Measurements from ENCODE around the gene SDC3. TPM values are rescaled to one million over a fixed set of nuclear protein-coding genes. Genes with fewer than 3 reads are reported as not detected.

The SDC3 gene
- total and polyA plus RNA-seq, 5 donors from 2014 or later: 0.12 TPM; not detected in 4

DNA sequence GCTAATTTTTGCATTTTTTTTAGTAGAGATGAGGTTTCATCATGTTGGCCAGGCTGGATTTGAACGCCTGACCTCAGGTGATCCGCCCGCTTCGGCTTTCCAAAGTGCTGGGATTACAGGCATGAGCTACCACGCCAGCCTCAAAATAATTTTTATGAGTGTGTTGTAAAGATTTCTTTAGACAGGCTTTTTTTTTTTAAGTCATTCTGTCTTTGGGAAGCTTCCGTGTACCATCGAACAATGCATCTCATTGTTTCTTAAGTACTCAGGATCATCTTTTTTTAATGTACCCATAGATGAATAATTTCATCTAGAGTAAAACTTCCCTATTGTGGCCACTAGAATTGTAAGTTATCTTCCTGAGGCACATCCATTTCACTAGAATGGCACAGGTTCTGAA lies 19.6 kb upstream of the SDC3 start:
- Mint-ChIP-seq H3K27ac (no peak overlapping the region), H3K27me3 (peaks cover 8% of the 10 kb centered on the region), H3K9me3 (peaks cover 0 to 2% (median 0%) of the 10 kb centered on the region in 7 donors), H3K36me3 (peaks cover 6% of the 10 kb centered on the region), H3K4me3 (no peak overlapping the region), H3K4me1 (peaks cover 0 to 4% (median 2%) of the 10 kb centered on the region in 4 donors)
- DNase-seq: no peak
- no peak overlapping the region for H3K27ac ChIP-seq (ENCODE audit: insufficient read depth, low read length, poor library complexity, severe bottlenecking)
- ATAC-seq (ENCODE audit: low read depth in 2 of 2): no peak
- no peaks in the 10 kb centered on the region for H3K9me3 ChIP-seq (ENCODE audit: control insufficient read depth in 2 of 2, low read length in 2 of 2)
- H3K36me3 ChIP-seq (ENCODE audit: control insufficient read depth, insufficient read depth, low read length): peaks cover 10% of the 10 kb centered on the region
- H3K4me1 ChIP-seq (ENCODE audit: control insufficient read depth, insufficient read depth, low read length, poor library complexity, severe bottlenecking): no peaks in the 10 kb centered on the region
- no peak overlapping the region for H3K4me3 ChIP-seq (ENCODE audit: low read depth, low read length)
- no peaks in the 10 kb centered on the region for H3K27me3 ChIP-seq (ENCODE audit: control insufficient read depth, insufficient read depth, low read length)

DNA sequence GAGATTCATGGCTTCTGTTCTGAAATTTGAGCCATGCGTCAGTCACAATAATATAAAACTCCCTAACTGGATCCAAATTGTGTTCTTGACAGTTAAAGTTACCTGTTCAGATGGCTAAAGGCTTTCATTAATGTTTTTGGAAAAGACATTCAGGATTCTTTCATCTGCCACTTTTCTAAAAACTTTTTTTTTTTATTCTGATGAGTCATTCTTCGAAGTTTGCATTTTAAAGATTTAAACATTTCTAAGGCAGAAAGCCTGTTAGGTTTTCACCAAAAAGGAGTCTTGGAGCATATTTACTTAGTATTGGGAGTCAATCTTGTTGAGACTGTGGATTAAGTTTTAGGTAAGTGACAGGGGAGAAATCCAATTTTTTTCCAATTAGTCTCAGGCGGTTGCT lies 18.9 kb upstream of the SDC3 start:
- no peak overlapping the region for H3K4me3 ChIP-seq (ENCODE audit: low read depth, low read length)
- H3K27ac ChIP-seq (ENCODE audit: insufficient read depth, low read length, poor library complexity, severe bottlenecking): no peak overlapping the region
- Mint-ChIP-seq H3K4me3 (no peak overlapping the region), H3K27me3 (peaks cover 8% of the 10 kb centered on the region), H3K4me1 (peaks cover 0 to 4% (median 2%) of the 10 kb centered on the region in 4 donors), H3K9me3 (peaks cover 0 to 2% (median 0%) of the 10 kb centered on the region in 7 donors), H3K36me3 (no peaks in the 10 kb centered on the region), H3K27ac (peak overlapping the region in 1 of 3 donors; percentile 84)
- peaks cover 6% of the 10 kb centered on the region for H3K36me3 ChIP-seq (ENCODE audit: control insufficient read depth, insufficient read depth, low read length)
- H3K27me3 ChIP-seq (ENCODE audit: control insufficient read depth, insufficient read depth, low read length): no peaks in the 10 kb centered on the region
- H3K9me3 ChIP-seq (ENCODE audit: control insufficient read depth in 2 of 2, low read length in 2 of 2): no peaks in the 10 kb centered on the region
- no peak for DNase-seq
- H3K4me1 ChIP-seq (ENCODE audit: control insufficient read depth, insufficient read depth, low read length, poor library complexity, severe bottlenecking): no peaks in the 10 kb centered on the region
- ATAC-seq (ENCODE audit: low read depth in 2 of 2): no peak

GRCh38 chr1:30923597-30923996 lies 15.0 kb upstream of the SDC3 start:
- Mint-ChIP-seq H3K4me1 (peaks cover 0 to 4% (median 0%) of the 10 kb centered on the region in 4 donors), H3K36me3 (no peaks in the 10 kb centered on the region), H3K27me3 (peaks cover 18% of the 10 kb centered on the region), H3K27ac (peak overlapping the region in 1 of 3 donors; percentile 2), H3K9me3 (peaks cover 0 to 2% (median 0%) of the 10 kb centered on the region in 7 donors), H3K4me3 (no peak overlapping the region)
- DNase-seq (no peak), ATAC-seq (ENCODE audit: low read depth in 2 of 2) (no peak)
- Histone ChIP-seq H3K9me3 (ENCODE audit: control insufficient read depth in 2 of 2, low read length in 2 of 2) (no peaks in the 10 kb centered on the region), H3K27ac (ENCODE audit: insufficient read depth, low read length, poor library complexity, severe bottlenecking) (no peak overlapping the region), H3K4me1 (ENCODE audit: control insufficient read depth, insufficient read depth, low read length, poor library complexity, severe bottlenecking) (no peaks in the 10 kb centered on the region), H3K4me3 (ENCODE audit: low read depth, low read length) (no peak overlapping the region), H3K36me3 (ENCODE audit: control insufficient read depth, insufficient read depth, low read length) (no peaks in the 10 kb centered on the region), H3K27me3 (ENCODE audit: control insufficient read depth, insufficient read depth, low read length) (no peaks in the 10 kb centered on the region)

DNA sequence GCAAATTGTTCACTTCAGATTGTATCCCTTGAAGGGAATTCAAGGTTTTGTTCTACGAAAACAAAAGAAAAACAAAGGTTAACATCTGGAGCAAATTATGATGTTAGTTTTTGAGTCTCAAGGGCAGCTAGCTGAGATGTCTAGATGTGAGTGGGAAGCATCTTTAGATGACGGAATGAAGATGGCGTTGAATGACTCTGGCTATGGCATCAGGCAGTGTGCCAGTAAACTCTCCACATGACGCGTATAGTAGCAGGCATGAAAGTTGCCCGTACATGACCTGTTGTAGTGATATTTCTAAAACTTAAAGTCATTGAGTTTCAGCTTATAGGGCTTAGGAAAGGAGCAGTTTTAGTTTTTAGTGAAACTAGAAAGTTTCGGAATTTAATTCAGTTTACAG lies 12.3 kb upstream of the SDC3 start:
- H3K4me1 ChIP-seq (ENCODE audit: control insufficient read depth, insufficient read depth, low read length, poor library complexity, severe bottlenecking): no peaks in the 10 kb centered on the region
- no peak overlapping the region for H3K27ac Mint-ChIP-seq
- no peak overlapping the region for H3K4me3 ChIP-seq (ENCODE audit: low read depth, low read length)
- H3K27me3 Mint-ChIP-seq: peaks cover 18% of the 10 kb centered on the region
- no peaks in the 10 kb centered on the region for H3K27me3 ChIP-seq (ENCODE audit: control insufficient read depth, insufficient read depth, low read length)
- no peak for DNase-seq
- H3K27ac ChIP-seq (ENCODE audit: insufficient read depth, low read length, poor library complexity, severe bottlenecking): no peak overlapping the region
- ATAC-seq (ENCODE audit: low read depth in 2 of 2): no peak
- no peaks in the 10 kb centered on the region for H3K36me3 Mint-ChIP-seq
- H3K36me3 ChIP-seq (ENCODE audit: control insufficient read depth, insufficient read depth, low read length): no peaks in the 10 kb centered on the region
- no peak overlapping the region for H3K4me3 Mint-ChIP-seq
- no peaks in the 10 kb centered on the region for H3K9me3 ChIP-seq (ENCODE audit: control insufficient read depth in 2 of 2, low read length in 2 of 2)
- peaks cover 0 to 1% (median 0%) of the 10 kb centered on the region in 7 donors for H3K9me3 Mint-ChIP-seq
- no peaks in the 10 kb centered on the region for H3K4me1 Mint-ChIP-seq

DNA sequence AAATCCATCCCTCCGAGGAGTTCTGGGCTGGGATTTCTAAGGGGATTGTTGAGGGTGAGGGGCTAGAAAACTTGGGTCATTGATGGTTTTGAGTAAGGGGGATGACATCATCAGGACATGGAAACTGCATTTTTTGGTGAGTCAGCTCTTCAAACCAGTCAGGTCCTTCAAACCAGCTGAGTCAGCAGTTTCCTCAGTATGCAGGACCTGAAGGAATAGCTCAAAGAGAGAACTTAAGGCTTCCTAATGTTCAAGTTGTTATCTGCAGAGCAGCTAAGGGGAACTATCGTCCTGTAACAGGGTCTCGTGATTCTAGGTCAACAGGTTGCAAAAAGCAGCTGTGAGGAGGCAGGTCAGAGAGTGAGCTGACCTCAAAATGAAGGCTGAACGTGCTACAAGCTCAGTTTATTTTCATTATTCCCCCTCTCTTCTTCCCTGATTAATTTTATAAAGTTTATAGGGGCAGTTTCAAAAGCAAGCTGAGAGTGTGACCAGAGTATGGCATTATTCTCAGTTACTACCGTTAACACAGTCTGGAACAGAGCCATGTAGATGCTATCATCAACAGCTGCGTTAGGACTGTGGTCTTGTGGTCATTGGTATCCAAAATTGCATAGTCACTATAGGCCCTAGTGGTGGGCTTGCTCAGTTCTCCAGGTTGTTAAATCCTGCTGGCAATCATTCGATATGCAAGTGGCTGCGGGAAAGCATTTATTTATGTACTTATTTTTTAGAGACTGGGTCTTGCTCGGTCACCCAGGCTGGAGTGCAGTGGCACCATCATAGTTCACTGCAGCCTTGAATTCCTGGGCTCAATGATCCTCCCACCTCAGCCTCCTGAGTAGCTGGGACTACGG lies 10.7 kb upstream of the SDC3 start:
- Mint-ChIP-seq H3K4me1 (no peaks in the 10 kb centered on the region), H3K9me3 (peaks cover 0 to 1% (median 0%) of the 10 kb centered on the region in 7 donors), H3K36me3 (no peaks in the 10 kb centered on the region), H3K27ac (no peak overlapping the region), H3K27me3 (peaks cover 10% of the 10 kb centered on the region), H3K4me3 (no peak overlapping the region)
- Histone ChIP-seq H3K9me3 (ENCODE audit: control insufficient read depth in 2 of 2, low read length in 2 of 2) (no peaks in the 10 kb centered on the region), H3K4me1 (ENCODE audit: control insufficient read depth, insufficient read depth, low read length, poor library complexity, severe bottlenecking) (no peaks in the 10 kb centered on the region), H3K27ac (ENCODE audit: insufficient read depth, low read length, poor library complexity, severe bottlenecking) (no peak overlapping the region), H3K36me3 (ENCODE audit: control insufficient read depth, insufficient read depth, low read length) (no peaks in the 10 kb centered on the region), H3K27me3 (ENCODE audit: control insufficient read depth, insufficient read depth, low read length) (no peaks in the 10 kb centered on the region), H3K4me3 (ENCODE audit: low read depth, low read length) (no peak overlapping the region)
- DNase-seq: no peak
- ATAC-seq (ENCODE audit: low read depth in 2 of 2): no peak

DNA sequence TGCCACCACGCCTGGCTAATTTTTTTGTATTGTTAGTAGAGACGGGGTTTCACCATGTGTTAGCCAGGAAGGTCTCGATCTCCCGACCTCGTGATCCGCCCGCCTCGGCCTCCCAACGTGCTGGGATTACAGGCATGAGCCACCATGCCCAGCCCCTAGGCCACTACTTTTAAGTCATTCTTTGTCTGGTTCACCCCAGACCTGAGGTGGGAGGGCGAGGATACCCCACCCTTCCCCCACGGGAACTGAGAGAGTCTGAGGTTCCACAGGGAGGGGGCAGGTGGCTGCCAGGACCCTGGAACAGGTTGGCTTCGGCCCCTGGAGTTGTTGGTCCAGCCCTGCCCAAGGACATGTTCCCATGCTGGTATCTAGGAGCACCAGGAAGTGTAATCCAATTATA lies 7.7 kb upstream of the SDC3 start:
- no peaks in the 10 kb centered on the region for H3K27me3 ChIP-seq (ENCODE audit: control insufficient read depth, insufficient read depth, low read length)
- no peak overlapping the region for H3K4me3 ChIP-seq (ENCODE audit: low read depth, low read length)
- no peak overlapping the region for H3K4me3 Mint-ChIP-seq
- no peak for ATAC-seq (ENCODE audit: low read depth in 2 of 2)
- no peaks in the 10 kb centered on the region for H3K4me1 Mint-ChIP-seq
- no peaks in the 10 kb centered on the region for H3K36me3 Mint-ChIP-seq
- no peaks in the 10 kb centered on the region for H3K9me3 ChIP-seq (ENCODE audit: control insufficient read depth in 2 of 2, low read length in 2 of 2)
- no peak overlapping the region for H3K27ac ChIP-seq (ENCODE audit: insufficient read depth, low read length, poor library complexity, severe bottlenecking)
- H3K27me3 Mint-ChIP-seq: peaks cover 15% of the 10 kb centered on the region
- H3K9me3 Mint-ChIP-seq: peaks cover 0 to 1% (median 0%) of the 10 kb centered on the region in 7 donors
- no peaks in the 10 kb centered on the region for H3K4me1 ChIP-seq (ENCODE audit: control insufficient read depth, insufficient read depth, low read length, poor library complexity, severe bottlenecking)
- H3K36me3 ChIP-seq (ENCODE audit: control insufficient read depth, insufficient read depth, low read length): no peaks in the 10 kb centered on the region
- no peak for DNase-seq
- H3K27ac Mint-ChIP-seq: peak overlapping the region in 1 of 3 donors; percentile 32

- Histone ChIP-seq H3K4me3 (ENCODE audit: low read depth, low read length) (no peak overlapping the region), H3K27ac (ENCODE audit: insufficient read depth, low read length, poor library complexity, severe bottlenecking) (no peak overlapping the region), H3K36me3 (ENCODE audit: control insufficient read depth, insufficient read depth, low read length) (no peaks in the 10 kb centered on the region), H3K9me3 (ENCODE audit: control insufficient read depth in 2 of 2, low read length in 2 of 2) (no peaks in the 10 kb centered on the region), H3K27me3 (ENCODE audit: control insufficient read depth, insufficient read depth, low read length) (peaks cover under 1% of the 10 kb centered on the region), H3K4me1 (ENCODE audit: control insufficient read depth, insufficient read depth, low read length, poor library complexity, severe bottlenecking) (no peaks in the 10 kb centered on the region)
- peaks cover 0 to 3% (median 0%) of the 10 kb centered on the region in 4 donors for H3K4me1 Mint-ChIP-seq
- H3K36me3 Mint-ChIP-seq: no peaks in the 10 kb centered on the region
- peaks cover 0 to 1% (median 0%) of the 10 kb centered on the region in 7 donors for H3K9me3 Mint-ChIP-seq
- H3K4me3 Mint-ChIP-seq: no peak overlapping the region
- DNase-seq: no peak
- no peak for ATAC-seq (ENCODE audit: low read depth in 2 of 2)
- H3K27ac Mint-ChIP-seq: no peak overlapping the region
- H3K27me3 Mint-ChIP-seq: peaks cover 15% of the 10 kb centered on the region
Measured at GRCh38 chr1:30915491-30916230, 7.1 kb upstream of the SDC3 start.

Measured in CD4-positive, CD25-positive, alpha-beta regulatory T cell (primary cell).